Activated T-cell treated with anti-CD3 and anti-CD28 coated beads, Interleukin-2, amount 50 U/mL, for 4 hours (primary cell): ENCODE measurements around the gene TSPAN4. TPM values are rescaled to one million over a fixed set of nuclear protein-coding genes. Genes with fewer than 3 reads are reported as not detected.
A peak's percentile ranks its signal among the peaks of the same experiment; 100 is the strongest.

Experiments
- ATAC-seq, 2 donors: fragments of 200-7000 bp; cut with Tn5 transposase; one replicate each; pipeline ENCODE4 v1.10.0; 2021
- DNase-seq: peaks from one replicate; pipeline ENCODE4 v3.0.0-alpha.2; 2020
- H3K27me3 Mint-ChIP-seq: one replicate; pipeline ENCODE4 v1.8.0; 2021; ENCODE audit warnings: low read depth, mixed read lengths
- H3K36me3 Mint-ChIP-seq: one replicate; pipeline ENCODE4 v1.8.0; 2022; ENCODE audit warnings: mixed read lengths; ENCODE audit not compliant: insufficient read depth
- H3K4me1 Mint-ChIP-seq: one replicate; pipeline ENCODE4 v1.8.0; 2021; ENCODE audit warnings: low read depth, mixed read lengths
- H3K4me3 Mint-ChIP-seq: one replicate; pipeline ENCODE4 v1.8.0; 2021; ENCODE audit warnings: mild to moderate bottlenecking, moderate library complexity, mixed read lengths
- H3K9me3 Mint-ChIP-seq: one replicate; pipeline ENCODE4 v1.8.0; 2021; ENCODE audit warnings: mixed read lengths
- total RNA-seq, 3 donors: library from RNA; stranded (reverse); gene quantifications; one replicate each; pipeline ENCODE4 v1.2.1, GENCODE V29; 2021

TSPAN4 gene
- total RNA-seq, 3 donors from 2014 or later, result 4.6 to 6.0 (median 5.7) TPM

DNA sequence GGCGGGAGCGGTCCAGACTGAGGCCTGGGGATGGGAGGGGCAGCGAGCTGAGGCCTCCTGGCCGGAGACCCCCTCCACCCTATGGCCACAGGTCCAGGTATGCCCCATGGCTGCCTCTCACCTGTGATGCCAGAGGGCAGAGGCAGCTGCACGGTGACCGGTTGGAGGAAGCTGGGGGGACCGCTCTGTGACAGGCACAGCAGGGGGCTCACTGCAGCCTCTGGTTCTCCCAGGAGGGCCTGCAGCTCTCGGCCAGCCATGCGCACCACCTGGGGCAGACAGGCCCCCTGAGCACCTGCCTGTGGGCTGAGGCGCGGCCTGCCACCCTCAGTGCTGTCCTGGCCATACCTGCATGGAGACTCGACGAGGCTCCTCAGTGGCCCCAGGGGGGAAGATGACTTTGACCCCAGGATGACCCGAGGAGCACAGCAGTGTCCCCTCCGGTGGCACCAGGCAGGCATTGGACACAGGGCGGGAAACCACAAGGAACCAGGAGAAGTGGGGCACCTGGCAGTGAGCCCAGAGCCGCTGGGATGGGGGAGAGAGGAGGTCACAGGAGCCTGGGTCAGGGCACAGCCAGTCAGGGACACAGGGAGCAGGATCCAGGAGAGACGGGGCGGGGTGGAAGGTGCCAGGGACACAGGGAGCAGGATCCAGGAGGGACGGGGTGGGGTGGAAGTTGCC is 41.4 kb upstream of the TSPAN4 start:
- Mint-ChIP-seq H3K36me3 (no peaks in the 10 kb centered on the region), H3K4me1 (peaks cover 16% of the 10 kb centered on the region), H3K27me3 (no peaks in the 10 kb centered on the region), H3K4me3 (no peak overlapping the region), H3K9me3 (no peaks in the 10 kb centered on the region)
- DNase-seq (no peak), ATAC-seq (no peak)

DNA sequence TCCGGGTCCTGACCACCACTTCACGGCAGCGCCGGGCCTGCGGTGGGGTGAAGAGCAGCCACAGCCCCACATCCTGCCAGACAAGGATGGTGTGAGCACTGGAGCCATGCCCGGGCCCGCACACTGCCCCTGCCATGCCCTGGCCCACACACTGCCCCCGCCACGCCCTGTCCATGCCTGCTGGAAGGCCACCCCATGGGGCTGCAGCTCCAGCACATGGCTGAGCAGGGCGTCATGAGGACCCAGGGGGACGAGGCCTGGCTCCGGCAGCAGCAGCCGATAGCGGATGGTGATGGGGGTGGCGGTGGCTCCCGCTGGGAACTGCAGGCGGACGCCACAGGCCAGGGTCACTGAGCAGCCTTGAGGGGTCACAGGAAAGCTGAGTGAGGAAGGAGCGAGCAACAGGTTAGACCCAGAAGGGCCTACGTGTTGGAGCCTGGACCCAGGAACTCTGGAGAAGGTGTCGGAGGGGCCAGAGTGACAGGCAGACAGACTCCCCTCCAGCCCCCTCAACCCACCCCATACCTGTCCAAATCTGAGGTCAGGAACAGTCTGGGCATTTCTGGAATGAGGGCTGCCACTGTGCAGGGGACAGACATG is 40.5 kb upstream of the TSPAN4 start:
- Mint-ChIP-seq H3K4me1 (peaks cover 10% of the 10 kb centered on the region), H3K36me3 (no peaks in the 10 kb centered on the region), H3K9me3 (no peaks in the 10 kb centered on the region), H3K27me3 (no peaks in the 10 kb centered on the region), H3K4me3 (no peak overlapping the region)
- ATAC-seq (no peak), DNase-seq (no peak)

DNA sequence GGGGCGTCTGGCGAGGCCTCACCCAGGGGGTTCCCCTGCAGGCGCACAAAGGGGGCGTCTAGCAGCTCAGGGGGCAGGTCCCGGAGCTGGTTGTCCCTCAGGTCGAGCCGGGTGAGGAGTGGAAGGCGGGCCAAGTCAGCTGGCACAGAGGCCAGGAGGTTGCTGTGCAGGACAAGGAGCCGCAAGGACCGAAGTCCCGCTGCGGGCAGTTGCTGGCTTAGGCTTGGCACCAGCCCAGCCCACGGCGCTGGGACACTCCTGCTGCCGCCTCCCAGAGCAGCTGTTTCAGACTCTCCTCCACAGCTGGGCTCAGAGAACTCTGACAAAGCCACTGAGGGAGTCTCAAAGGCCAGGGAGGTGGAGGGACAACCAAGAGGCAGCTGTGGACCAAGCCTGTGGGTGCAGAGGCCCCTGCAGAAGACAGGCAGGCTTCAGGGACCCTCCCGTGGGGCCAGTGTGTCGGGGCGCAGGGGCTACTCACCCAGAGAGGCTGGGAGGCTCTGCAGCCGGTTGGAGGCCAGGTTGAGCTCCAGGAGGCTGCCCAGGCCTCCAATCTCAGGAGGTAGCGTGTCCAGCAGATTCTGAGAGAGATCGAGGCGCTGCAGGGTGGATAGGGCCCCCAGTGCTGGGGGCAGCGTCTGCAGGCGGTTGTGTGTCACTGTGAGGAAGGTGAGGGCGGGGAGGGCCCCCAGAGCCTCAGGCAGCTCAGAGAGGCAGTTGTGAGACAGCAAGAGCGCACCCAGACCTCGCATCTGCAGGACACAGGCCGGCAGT is 39.8 kb upstream of the TSPAN4 start:
- H3K4me1 Mint-ChIP-seq, result peaks cover 10% of the 10 kb centered on the region
- no peaks in the 10 kb centered on the region for H3K27me3 Mint-ChIP-seq
- no peak overlapping the region for H3K4me3 Mint-ChIP-seq
- DNase-seq (no peak), ATAC-seq (no peak)
- no peaks in the 10 kb centered on the region for H3K9me3 Mint-ChIP-seq
- H3K36me3 Mint-ChIP-seq, result no peaks in the 10 kb centered on the region

DNA sequence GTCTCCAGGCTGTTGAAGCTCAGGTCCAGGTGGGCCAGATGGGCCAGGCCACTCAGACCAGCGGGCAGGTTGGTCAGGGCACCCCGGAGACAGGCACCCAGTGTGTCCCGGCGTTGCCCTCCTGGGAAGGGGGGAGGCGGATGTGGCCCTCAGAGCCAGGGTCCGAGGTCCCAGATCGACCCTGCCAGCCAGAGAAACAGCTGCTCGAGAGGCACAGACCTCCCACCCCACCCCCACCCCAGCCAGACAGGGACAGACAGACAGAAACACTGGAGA is 39.2 kb upstream of the TSPAN4 start:
- peaks cover 15% of the 10 kb centered on the region for H3K4me1 Mint-ChIP-seq
- no peaks in the 10 kb centered on the region for H3K36me3 Mint-ChIP-seq
- H3K27me3 Mint-ChIP-seq, result no peaks in the 10 kb centered on the region
- ATAC-seq, result no peak
- no peaks in the 10 kb centered on the region for H3K9me3 Mint-ChIP-seq
- DNase-seq, result no peak
- no peak overlapping the region for H3K4me3 Mint-ChIP-seq

DNA sequence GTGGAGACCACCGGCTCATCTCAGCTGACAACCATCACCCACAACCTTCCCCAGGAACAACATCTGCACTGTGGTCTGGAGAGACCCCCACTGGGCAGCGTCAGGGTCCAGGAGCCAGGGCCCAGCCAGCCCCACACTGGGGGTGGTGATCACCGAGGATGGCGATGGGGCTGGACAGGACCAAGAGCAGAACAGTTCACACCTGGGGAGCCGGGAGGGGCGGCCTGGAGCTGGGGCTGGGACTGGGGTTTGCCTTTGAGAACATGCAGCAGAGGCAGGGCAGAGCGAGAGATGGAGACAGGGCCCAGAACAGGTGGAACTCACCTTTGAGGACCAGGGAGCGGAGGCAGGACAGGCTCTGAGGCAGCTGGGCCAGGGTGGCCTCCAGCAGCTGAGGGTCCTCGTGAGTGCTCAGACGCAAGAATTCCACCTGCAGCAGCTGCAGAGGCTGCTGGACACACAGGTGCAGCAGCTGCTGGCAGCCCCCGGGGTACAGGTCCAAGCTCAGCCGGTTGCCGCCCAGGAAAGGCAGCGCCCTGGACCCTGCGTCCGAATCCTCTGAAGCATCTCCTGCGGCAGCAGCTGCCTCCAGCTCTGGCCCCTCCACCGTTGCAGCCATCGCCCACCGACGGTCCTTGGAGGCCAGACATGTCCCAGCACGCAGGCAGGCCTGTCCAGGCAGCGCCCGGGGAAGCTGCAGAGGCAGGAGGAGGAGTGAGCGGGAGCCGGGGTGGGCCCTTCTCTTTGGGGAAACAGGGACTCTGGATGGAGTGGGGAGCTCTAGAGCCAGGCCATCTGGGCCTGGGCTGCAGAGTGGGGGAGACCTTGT is 38.7 kb upstream of the TSPAN4 start:
- H3K27me3 Mint-ChIP-seq, result no peaks in the 10 kb centered on the region
- no peaks in the 10 kb centered on the region for H3K36me3 Mint-ChIP-seq
- peaks cover 18% of the 10 kb centered on the region for H3K4me1 Mint-ChIP-seq
- no peaks in the 10 kb centered on the region for H3K9me3 Mint-ChIP-seq
- DNase-seq, result no peak
- no peak for ATAC-seq
- H3K4me3 Mint-ChIP-seq, result peak overlapping the region; percentile 72

DNA sequence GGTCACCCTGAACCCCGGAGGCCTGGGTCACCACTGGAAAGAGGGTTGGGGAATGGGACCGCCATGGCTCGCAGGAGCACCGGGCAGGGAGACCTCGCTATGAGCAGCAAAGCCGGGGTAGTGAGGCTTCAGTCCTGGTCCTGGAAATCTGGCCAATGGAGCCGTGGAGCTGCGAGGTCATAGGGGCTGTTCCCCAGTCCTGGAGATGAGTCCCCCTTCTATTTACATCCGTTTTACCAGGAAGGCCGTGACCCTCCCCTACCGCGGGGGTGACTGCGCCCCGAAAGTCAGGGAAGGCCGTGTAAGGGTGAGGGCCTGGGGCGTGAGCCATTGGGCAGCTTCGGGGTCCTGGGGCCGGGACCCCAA is 38.1 kb upstream of the TSPAN4 start:
- Mint-ChIP-seq H3K4me1 (peaks cover 18% of the 10 kb centered on the region), H3K4me3 (peak overlapping the region; percentile 72), H3K9me3 (no peaks in the 10 kb centered on the region), H3K27me3 (no peaks in the 10 kb centered on the region), H3K36me3 (no peaks in the 10 kb centered on the region)
- DNase-seq, result no peak
- no peak for ATAC-seq

DNA sequence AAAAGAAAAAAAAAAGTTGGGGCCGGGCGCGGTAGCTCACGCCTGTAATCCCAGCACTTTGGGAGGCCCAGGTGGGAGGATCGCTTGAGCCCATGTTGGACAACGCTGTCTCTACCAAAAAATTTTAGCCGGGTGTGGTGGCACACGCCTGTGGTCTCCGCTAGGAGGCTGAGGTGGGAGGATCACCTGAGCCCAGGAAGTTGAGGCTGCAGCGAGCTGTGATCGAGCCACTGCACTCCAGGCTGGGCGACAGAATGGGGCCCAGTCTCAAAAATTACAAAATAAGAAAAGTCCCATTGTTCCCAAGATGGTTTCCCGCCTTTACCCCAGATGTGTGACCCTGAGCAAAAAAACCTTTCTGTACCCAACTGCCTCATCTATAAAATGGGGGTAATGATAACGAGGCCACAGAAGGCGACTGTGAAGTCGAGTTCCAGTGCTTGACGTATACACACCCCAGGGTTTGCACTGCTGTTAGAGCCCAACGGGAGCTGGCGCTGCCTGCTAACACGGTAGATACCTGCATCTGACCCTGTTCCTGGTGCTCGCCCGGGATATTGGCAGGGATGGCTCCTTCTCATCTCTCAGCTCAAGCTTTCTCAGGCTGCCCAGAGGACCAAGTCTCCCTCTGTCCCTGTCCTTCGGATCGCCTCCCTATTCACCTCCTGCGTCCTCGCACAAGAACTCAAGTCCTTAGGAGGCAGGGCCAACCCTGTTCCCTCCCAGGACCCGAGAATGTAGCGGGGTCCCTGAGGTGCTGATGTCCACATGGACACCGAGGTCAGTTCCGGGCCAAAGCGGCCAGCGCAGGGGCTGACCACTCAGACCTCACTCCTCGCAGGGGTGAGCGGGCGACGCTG is 34.0 kb upstream of the TSPAN4 start:
- ATAC-seq (peak; percentile 0 to 2), DNase-seq (no peak)
- Mint-ChIP-seq H3K9me3 (no peaks in the 10 kb centered on the region), H3K36me3 (peaks cover 26% of the 10 kb centered on the region), H3K4me3 (peak overlapping the region; percentile 92), H3K27me3 (no peaks in the 10 kb centered on the region), H3K4me1 (peaks cover 33% of the 10 kb centered on the region)

DNA sequence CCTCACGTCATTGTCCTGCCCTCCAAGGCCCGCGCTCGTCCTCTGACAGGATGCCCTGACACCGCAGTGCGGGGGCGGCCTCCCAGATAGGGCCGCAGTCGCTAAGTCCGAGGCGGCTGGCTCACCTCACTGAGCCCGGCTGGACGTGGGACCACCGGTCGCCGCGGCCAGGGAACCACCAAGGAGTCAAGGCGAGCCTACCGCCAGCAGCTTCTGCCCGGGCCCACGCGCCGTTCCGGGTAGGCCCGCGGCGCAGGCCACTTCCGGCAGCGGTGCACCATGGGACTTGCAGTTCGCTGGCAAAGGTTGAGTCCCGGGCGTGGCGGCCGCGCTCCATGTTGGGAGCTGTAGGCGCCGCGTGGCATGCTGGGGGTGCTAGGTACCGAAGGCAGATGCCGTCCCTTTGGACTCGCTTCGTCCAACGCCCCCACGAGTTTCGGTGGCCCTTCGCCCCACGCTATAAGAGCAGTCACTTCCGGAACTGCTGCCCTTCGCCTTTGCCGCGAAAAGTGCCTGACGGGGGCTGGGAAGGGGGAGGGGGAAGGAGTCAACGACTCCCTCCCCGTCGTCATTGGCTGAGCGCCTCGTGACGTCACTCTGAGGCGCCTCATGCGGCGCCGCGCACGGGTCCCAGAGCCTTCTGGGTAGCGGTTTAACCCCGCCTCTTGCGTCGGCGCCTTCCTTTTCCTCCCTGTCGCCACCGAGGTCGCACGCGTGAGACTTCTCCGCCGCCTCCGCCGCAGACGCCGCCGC is 33.2 kb upstream of the TSPAN4 start, which contains the start of gene RPLP2:
Gene RPLP2, plus strand, starts transcription at position 681 of the 753 bp plus-strand sequence. CDS start 268 bp downstream, outside the sequence.
- peaks cover 30% of the 10 kb centered on the region for H3K4me1 Mint-ChIP-seq
- H3K9me3 Mint-ChIP-seq, result no peaks in the 10 kb centered on the region
- H3K4me3 Mint-ChIP-seq, result peak within 1 kb of the TSS; percentile 92
- H3K36me3 Mint-ChIP-seq, result peaks cover 29% of the 10 kb centered on the region
- no peaks in the 10 kb centered on the region for H3K27me3 Mint-ChIP-seq
- ATAC-seq, result peak; percentile 84 to 86
- peak; percentile 98 for DNase-seq

DNA sequence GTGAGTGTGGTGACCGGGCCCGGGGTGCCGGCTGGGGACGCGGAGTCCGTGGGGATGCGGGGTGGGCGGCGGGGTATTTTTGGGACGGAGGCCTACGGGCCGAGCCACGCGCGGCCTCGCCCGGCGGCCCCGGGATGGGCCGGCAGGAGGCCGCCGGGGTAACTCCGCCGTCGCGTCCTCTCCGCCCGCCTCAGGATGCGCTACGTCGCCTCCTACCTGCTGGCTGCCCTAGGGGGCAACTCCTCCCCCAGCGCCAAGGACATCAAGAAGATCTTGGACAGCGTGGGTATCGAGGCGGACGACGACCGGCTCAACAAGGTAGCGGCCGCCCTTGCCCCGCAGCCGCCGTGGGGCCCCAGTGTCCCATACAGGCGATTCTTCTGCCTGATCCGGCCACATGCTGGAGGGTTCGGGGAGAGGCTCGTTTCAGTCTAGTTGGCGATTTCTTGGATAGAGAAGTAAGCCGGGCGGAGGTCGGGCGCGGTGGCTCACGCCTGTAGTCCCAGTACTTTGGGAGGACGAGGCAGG is 32.5 kb upstream of the TSPAN4 start:
- ATAC-seq, result peak; percentile 1
- peaks cover 27% of the 10 kb centered on the region for H3K4me1 Mint-ChIP-seq
- H3K9me3 Mint-ChIP-seq, result no peaks in the 10 kb centered on the region
- H3K27me3 Mint-ChIP-seq, result no peaks in the 10 kb centered on the region
- H3K4me3 Mint-ChIP-seq, result peak overlapping the region; percentile 92
- H3K36me3 Mint-ChIP-seq, result peaks cover 29% of the 10 kb centered on the region
- no peak for DNase-seq

DNA sequence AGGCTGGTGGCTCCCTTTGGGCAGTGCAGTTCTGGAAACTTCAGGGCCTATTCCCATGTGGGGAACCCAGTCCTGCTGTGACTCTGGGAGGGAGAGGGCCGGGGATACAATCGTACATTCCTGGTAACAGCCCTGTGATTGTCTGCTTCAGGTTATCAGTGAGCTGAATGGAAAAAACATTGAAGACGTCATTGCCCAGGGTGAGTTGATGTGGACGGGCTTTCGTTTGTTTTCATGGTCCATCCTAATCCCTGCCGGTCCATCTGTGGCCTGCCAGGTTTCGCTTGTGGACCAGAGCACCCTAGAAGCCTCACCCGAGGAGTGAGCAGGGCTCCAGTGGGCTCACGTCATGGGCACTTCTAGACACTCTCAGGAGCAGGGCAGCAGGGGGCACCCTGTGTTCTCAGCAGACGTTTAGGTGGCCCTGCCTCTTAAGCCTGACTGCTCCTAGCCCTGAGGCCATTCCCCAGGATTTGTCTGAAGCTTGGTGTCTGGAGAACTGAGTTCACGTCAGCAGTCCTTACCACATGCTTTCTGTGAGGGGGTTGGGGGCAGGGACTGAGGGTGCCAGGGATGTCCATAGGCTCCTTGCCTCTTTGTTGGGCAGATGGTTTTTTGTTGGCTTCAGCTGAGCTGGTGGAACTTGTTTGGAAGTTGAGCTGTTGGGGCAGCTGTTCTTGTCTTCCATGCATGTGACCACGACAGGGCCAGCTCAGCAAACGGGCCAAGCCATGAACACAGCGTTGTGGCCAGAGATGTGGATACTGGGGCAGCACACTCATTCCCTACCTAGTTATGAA is 31.0 kb upstream of the TSPAN4 start:
- Mint-ChIP-seq H3K36me3 (peaks cover 29% of the 10 kb centered on the region), H3K27me3 (no peaks in the 10 kb centered on the region), H3K9me3 (no peaks in the 10 kb centered on the region), H3K4me1 (peaks cover 27% of the 10 kb centered on the region), H3K4me3 (peak overlapping the region; percentile 92)
- DNase-seq, result no peak
- no peak for ATAC-seq

DNA sequence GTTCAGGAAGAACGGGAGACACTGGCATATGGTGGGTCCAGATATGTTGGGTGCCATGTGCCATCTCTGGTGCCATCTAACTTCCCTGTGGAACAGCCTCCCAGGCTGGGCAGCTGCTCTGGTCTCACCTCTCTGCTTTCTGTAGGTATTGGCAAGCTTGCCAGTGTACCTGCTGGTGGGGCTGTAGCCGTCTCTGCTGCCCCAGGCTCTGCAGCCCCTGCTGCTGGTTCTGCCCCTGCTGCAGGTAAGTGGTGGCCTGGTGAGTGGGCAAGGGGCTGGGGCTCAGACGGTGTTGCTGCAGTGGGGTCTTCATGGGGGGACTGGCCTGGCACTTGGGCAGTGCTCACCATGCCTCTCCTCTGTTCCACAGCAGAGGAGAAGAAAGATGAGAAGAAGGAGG is 30.3 kb upstream of the TSPAN4 start:
- Mint-ChIP-seq H3K36me3 (peaks cover 29% of the 10 kb centered on the region), H3K9me3 (no peaks in the 10 kb centered on the region), H3K27me3 (no peaks in the 10 kb centered on the region), H3K4me1 (peaks cover 27% of the 10 kb centered on the region), H3K4me3 (peak overlapping the region; percentile 92)
- DNase-seq (no peak), ATAC-seq (no peak)

DNA sequence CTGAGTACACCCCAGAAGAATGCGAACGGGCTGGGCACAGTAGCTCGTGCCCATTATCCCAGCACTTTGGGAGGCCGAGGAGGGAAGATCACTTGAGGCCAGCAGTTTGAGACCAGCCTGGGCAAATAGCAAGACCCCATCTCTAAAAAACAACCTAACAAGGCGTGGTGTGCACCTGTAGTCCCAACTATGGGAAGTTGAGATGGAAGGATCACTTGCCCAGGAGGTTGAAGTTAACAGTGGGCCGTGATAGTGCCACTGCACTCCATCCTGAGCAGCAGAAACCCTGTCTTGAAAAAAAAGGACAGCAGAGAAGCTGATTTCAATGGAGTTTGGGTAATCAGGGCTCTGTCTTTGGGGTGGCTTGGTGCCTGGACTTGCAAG is 29.6 kb upstream of the TSPAN4 start:
- Mint-ChIP-seq H3K36me3 (peaks cover 29% of the 10 kb centered on the region), H3K4me1 (peaks cover 23% of the 10 kb centered on the region), H3K4me3 (peak overlapping the region; percentile 92), H3K9me3 (no peaks in the 10 kb centered on the region), H3K27me3 (no peaks in the 10 kb centered on the region)
- no peak for ATAC-seq
- no peak for DNase-seq
